IPS-20b (cell line): ENCODE results near the gene CHMP1A.

Source experiments
- H3K27ac ChIP-seq: one replicate; pipeline ENCODE4 v1.5.1; 2013; ENCODE audit warnings: low read length
- H3K27me3 ChIP-seq: 2 replicates; pipeline ENCODE4 v1.6.1; 2013; ENCODE audit warnings: mild to moderate bottlenecking, low read length, inconsistent platforms; ENCODE audit not compliant: insufficient read depth
- H3K36me3 ChIP-seq: 2 replicates; pipeline ENCODE4 v1.6.1; 2013; ENCODE audit warnings: low read depth, mild to moderate bottlenecking, inconsistent platforms, low read length, moderate library complexity; ENCODE audit not compliant: insufficient read depth
- H3K4me1 ChIP-seq: 2 replicates; pipeline ENCODE4 v1.6.1; 2013; ENCODE audit warnings: mild to moderate bottlenecking, control low read depth, inconsistent platforms, low read length, moderate library complexity; ENCODE audit not compliant: insufficient read depth
- H3K4me3 ChIP-seq: 2 replicates; pipeline ENCODE4 v1.5.1; 2013; ENCODE audit warnings: mild to moderate bottlenecking, low read length, inconsistent platforms
- H3K9ac ChIP-seq: 2 replicates; pipeline ENCODE4 v1.6.1; 2013; ENCODE audit warnings: low read depth, mild to moderate bottlenecking, inconsistent platforms, low read length, moderate library complexity
- H3K9me3 ChIP-seq: 2 replicates; pipeline ENCODE4 v1.6.1; 2013; ENCODE audit warnings: mild to moderate bottlenecking, low read depth, low read length, inconsistent platforms; ENCODE audit not compliant: insufficient read depth

CHMP1A gene

GRCh38 chr16:89653656-89654295 is 3.7 kb downstream of the CHMP1A start:
- Histone ChIP-seq H3K4me1 (peaks cover 3% of the 10 kb centered on the region; the same call in 1 of the 2 replicates), H3K27me3 (no peaks in the 10 kb centered on the region), H3K36me3 (peaks cover 19% of the 10 kb centered on the region), H3K9ac (no peak overlapping the region), H3K9me3 (no peaks in the 10 kb centered on the region), H3K4me3 (no peak overlapping the region), H3K27ac (no peak overlapping the region)

GRCh38 chr16:89651584-89651983 is 5.9 kb downstream of the CHMP1A start:
- H3K36me3 ChIP-seq = peaks cover 24% of the 10 kb centered on the region
- peaks cover 2% of the 10 kb centered on the region; the same call in 1 of the 2 replicates for H3K4me1 ChIP-seq
- no peak overlapping the region for H3K4me3 ChIP-seq
- no peak overlapping the region for H3K27ac ChIP-seq
- no peaks in the 10 kb centered on the region for H3K9me3 ChIP-seq
- no peak overlapping the region for H3K9ac ChIP-seq
- no peaks in the 10 kb centered on the region for H3K27me3 ChIP-seq

DNA sequence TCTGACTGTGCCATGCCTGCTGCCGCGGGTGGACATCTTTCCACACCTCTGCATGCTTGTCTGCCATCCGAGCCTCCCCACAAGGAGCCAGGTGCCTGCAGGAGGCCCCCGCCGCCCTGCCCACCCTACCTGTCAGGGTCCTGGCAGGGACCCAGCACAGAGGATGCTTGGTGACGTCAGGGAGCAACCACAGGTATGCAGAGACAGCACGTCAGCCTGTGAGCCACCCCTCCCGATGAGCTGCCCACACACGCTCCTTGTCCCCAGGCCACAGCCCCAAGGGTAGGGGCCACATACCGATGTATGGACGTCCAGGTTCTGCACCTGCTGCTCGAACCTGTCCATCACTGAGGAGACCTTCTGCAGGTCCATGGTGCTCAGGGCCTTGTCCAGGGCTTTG is 10.6 kb downstream of the CHMP1A start:
- Histone ChIP-seq H3K9ac (no peak overlapping the region), H3K4me3 (no peak overlapping the region), H3K36me3 (peaks cover 33% of the 10 kb centered on the region), H3K9me3 (no peaks in the 10 kb centered on the region), H3K4me1 (no peaks in the 10 kb centered on the region), H3K27ac (no peak overlapping the region), H3K27me3 (no peaks in the 10 kb centered on the region)

DNA sequence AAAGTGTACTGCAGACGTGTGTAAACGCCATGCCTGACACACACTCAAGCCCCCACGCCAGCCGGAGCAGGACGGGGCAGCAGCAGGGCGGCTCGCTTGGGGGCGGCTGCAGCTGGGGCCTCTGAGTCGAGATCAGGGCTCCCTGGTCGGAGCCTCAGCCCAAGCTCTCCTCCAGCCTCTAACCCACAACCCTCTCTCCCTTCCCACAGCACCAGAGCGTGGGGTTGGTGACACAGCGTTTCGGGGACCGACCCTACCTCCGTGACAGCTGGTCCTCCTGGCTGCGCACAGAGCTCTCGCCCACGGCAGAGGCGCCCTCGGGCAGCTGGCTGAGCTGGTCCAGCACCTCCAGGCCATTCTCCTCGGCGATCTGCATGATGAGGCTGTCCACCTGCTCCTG is 11.2 kb downstream of the CHMP1A start:
- Histone ChIP-seq H3K27ac (no peak overlapping the region), H3K9me3 (no peaks in the 10 kb centered on the region), H3K9ac (no peak overlapping the region), H3K36me3 (peaks cover 28% of the 10 kb centered on the region), H3K27me3 (no peaks in the 10 kb centered on the region), H3K4me1 (no peaks in the 10 kb centered on the region), H3K4me3 (no peak overlapping the region)

- Histone ChIP-seq H3K9me3 (no peaks in the 10 kb centered on the region), H3K36me3 (peaks cover 23% of the 10 kb centered on the region), H3K9ac (no peak overlapping the region), H3K4me3 (no peak overlapping the region), H3K27ac (no peak overlapping the region), H3K27me3 (no peaks in the 10 kb centered on the region), H3K4me1 (no peaks in the 10 kb centered on the region)
Observed at GRCh38 chr16:89645122-89645521, 12.4 kb downstream of the CHMP1A start.

GRCh38 chr16:89643769-89644300 is 13.7 kb downstream of the CHMP1A start:
- Histone ChIP-seq H3K4me3 (no peak overlapping the region), H3K27me3 (no peaks in the 10 kb centered on the region), H3K9ac (no peak overlapping the region), H3K4me1 (no peaks in the 10 kb centered on the region), H3K9me3 (no peaks in the 10 kb centered on the region), H3K36me3 (peaks cover 23% of the 10 kb centered on the region), H3K27ac (no peak overlapping the region)

- H3K4me3 ChIP-seq = no peak overlapping the region
- no peak overlapping the region for H3K9ac ChIP-seq
- no peak overlapping the region for H3K27ac ChIP-seq
- H3K4me1 ChIP-seq = no peaks in the 10 kb centered on the region
- no peaks in the 10 kb centered on the region for H3K9me3 ChIP-seq
- H3K36me3 ChIP-seq = peaks cover 23% of the 10 kb centered on the region
- H3K27me3 ChIP-seq = no peaks in the 10 kb centered on the region
Observed at GRCh38 chr16:89642574-89642973, 14.9 kb downstream of the CHMP1A start.

- Histone ChIP-seq H3K4me3 (no peak overlapping the region), H3K9ac (no peak overlapping the region)
Observed at GRCh38 chr16:89641458-89642119, 15.9 kb downstream of the CHMP1A start.

GRCh38 chr16:89639385-89639784 is 18.1 kb downstream of the CHMP1A start:
- peaks cover 5% of the 10 kb centered on the region; the same call in 1 of the 2 replicates for H3K27me3 ChIP-seq
- H3K9me3 ChIP-seq = no peaks in the 10 kb centered on the region
- H3K27ac ChIP-seq = no peak overlapping the region
- no peak overlapping the region for H3K4me3 ChIP-seq
- no peak overlapping the region for H3K9ac ChIP-seq
- no peaks in the 10 kb centered on the region for H3K4me1 ChIP-seq
- no peaks in the 10 kb centered on the region for H3K36me3 ChIP-seq

More at GRCh38 chr16:89641458-89642119, 15.9 kb downstream of the CHMP1A start:
- H3K4me1 ChIP-seq = no peaks in the 10 kb centered on the region
- peaks cover 18% of the 10 kb centered on the region for H3K36me3 ChIP-seq
- no peaks in the 10 kb centered on the region for H3K9me3 ChIP-seq
- H3K27ac ChIP-seq = no peak overlapping the region
- no peaks in the 10 kb centered on the region for H3K27me3 ChIP-seq

GRCh38 chr16:89638455-89638854 is 19.1 kb downstream of the CHMP1A start:
- Histone ChIP-seq H3K4me3 (no peak overlapping the region), H3K27ac (no peak overlapping the region)

GRCh38 chr16:89637379-89637778 is 20.1 kb downstream of the CHMP1A start:
- Histone ChIP-seq H3K9ac (no peak overlapping the region), H3K4me3 (no peak overlapping the region), H3K36me3 (no peaks in the 10 kb centered on the region), H3K9me3 (no peaks in the 10 kb centered on the region), H3K27ac (no peak overlapping the region), H3K4me1 (no peaks in the 10 kb centered on the region), H3K27me3 (peaks cover 5% of the 10 kb centered on the region; the same call in 1 of the 2 replicates)

More at GRCh38 chr16:89638455-89638854, 19.1 kb downstream of the CHMP1A start:
- Histone ChIP-seq H3K4me1 (no peaks in the 10 kb centered on the region), H3K9ac (no peak overlapping the region), H3K36me3 (no peaks in the 10 kb centered on the region), H3K27me3 (peaks cover 5% of the 10 kb centered on the region; the same call in 1 of the 2 replicates), H3K9me3 (no peaks in the 10 kb centered on the region)

DNA sequence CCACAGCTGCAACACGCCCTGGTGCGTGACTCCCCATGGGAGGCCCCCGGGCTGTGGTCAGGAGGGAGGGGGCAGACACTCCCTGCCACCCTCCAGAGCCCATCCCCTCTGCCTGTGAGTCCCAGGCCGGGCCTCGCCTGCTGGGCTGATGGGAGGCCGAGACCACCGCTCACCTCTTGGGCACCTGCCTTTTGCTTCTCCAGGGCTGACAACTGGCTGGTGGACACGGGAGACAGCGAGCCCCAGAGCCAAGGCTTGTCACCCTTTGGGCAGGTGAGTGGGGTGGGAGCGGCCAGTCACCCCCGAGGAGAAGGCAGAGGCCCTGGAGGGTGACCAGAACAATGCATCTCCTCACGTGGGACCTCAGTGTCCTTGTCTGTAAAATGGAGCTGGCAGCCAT is 20.8 kb downstream of the CHMP1A start:
- Histone ChIP-seq H3K4me3 (no peak overlapping the region), H3K36me3 (no peaks in the 10 kb centered on the region), H3K9me3 (no peaks in the 10 kb centered on the region), H3K27me3 (peaks cover 5% of the 10 kb centered on the region; the same call in 1 of the 2 replicates), H3K4me1 (no peaks in the 10 kb centered on the region), H3K9ac (no peak overlapping the region), H3K27ac (no peak overlapping the region)
